WI38 (cell line): ENCODE results near the gene PGM2L1.
"Not testable (repeated sequence)": the region's sequence is repeated elsewhere in the genome, so short reads cannot be mapped to it uniquely, and the experiment has no call there.

ENCODE experiments used
- H3K4me3 ChIP-seq: 2 replicates; pipeline ENCODE4 v1.5.1; 2011; ENCODE audit warnings: low read depth, mild to moderate bottlenecking, control low read depth, low read length
- CTCF ChIP-seq: IDR thresholded peaks from 2 replicates; pipeline ENCODE4 v1.5.1; 2012; ENCODE audit warnings: low read depth, mild to moderate bottlenecking, control low read depth, low read length

Gene PGM2L1

GRCh38 chr11:74417860-74418508, 19.8 kb upstream of the PGM2L1 start:
- no peak overlapping the region for H3K4me3 ChIP-seq
- no peak for TF ChIP-seq CTCF

- no peak overlapping the region for H3K4me3 ChIP-seq
- TF ChIP-seq CTCF: no peak
These were observed 19.2 kb upstream of the PGM2L1 start for GRCh38 chr11:74417379-74417804.

- not testable (repeated sequence) for H3K4me3 ChIP-seq
These were observed 18.7 kb upstream of the PGM2L1 start for GRCh38 chr11:74416974-74417373.

GRCh38 chr11:74412733-74413359, 14.6 kb upstream of the PGM2L1 start:
- no peak overlapping the region for H3K4me3 ChIP-seq
- TF ChIP-seq CTCF: no peak

- no peak for TF ChIP-seq CTCF
- no peak overlapping the region for H3K4me3 ChIP-seq
These were observed 14.1 kb upstream of the PGM2L1 start for GRCh38 chr11:74412321-74412720.

GRCh38 chr11:74409633-74410032, 11.4 kb upstream of the PGM2L1 start:
- no peak overlapping the region for H3K4me3 ChIP-seq
- TF ChIP-seq CTCF: no peak

GRCh38 chr11:74403607-74404321, 5.5 kb upstream of the PGM2L1 start:
- H3K4me3 ChIP-seq: no peak overlapping the region
- TF ChIP-seq CTCF: no peak
